ENCODE data around the gene LY9.
A peak's percentile ranks its signal among the peaks of the same experiment; 100 is the strongest.

Gene LY9

GRCh38 chr1:160795951-160796383 is at the start of gene LY9:
TSS of gene LY9 (plus strand) at chr1:160796174. CDS start at chr1:160796188, 14 bp downstream.
- DNase-seq (ENCODE audit: low read depth): no peak

- DNase-seq (ENCODE audit: low read depth): peak; percentile 11
Observed at GRCh38 chr1:160746836-160747500, 49.0 kb upstream of the LY9 start.

GRCh38 chr1:160747717-160748116 is 48.3 kb upstream of the LY9 start:
- peak; percentile 41 for DNase-seq (ENCODE audit: low read depth)

- peak; percentile 67 for DNase-seq (ENCODE audit: low read depth)
Observed at GRCh38 chr1:160748181-160748877, 47.6 kb upstream of the LY9 start.

- DNase-seq (ENCODE audit: low read depth): peak; percentile 43
Observed at GRCh38 chr1:160748878-160749269, 47.1 kb upstream of the LY9 start.

GRCh38 chr1:160750608-160751007 is 45.4 kb upstream of the LY9 start:
- DNase-seq (ENCODE audit: low read depth): no peak

- DNase-seq (ENCODE audit: low read depth): no peak
Observed at GRCh38 chr1:160752406-160752805, 43.6 kb upstream of the LY9 start.

- DNase-seq (ENCODE audit: low read depth): no peak
Observed at GRCh38 chr1:160752924-160753323, 43.0 kb upstream of the LY9 start.

- DNase-seq (ENCODE audit: low read depth): no peak
Observed at GRCh38 chr1:160753594-160753993, 42.4 kb upstream of the LY9 start.

- DNase-seq (ENCODE audit: low read depth): no peak
Observed at GRCh38 chr1:160755461-160755860, 40.5 kb upstream of the LY9 start.

- DNase-seq (ENCODE audit: low read depth): no peak
Observed at GRCh38 chr1:160755911-160756848, 39.8 kb upstream of the LY9 start.

GRCh38 chr1:160756849-160757201 is 39.1 kb upstream of the LY9 start:
- DNase-seq (ENCODE audit: low read depth): no peak

GRCh38 chr1:160758521-160758920 is 37.5 kb upstream of the LY9 start:
- no peak for DNase-seq (ENCODE audit: low read depth)

- DNase-seq (ENCODE audit: low read depth): no peak
Observed at GRCh38 chr1:160759740-160760139, 36.2 kb upstream of the LY9 start.

GRCh38 chr1:160761046-160761445 is 34.9 kb upstream of the LY9 start:
- DNase-seq (ENCODE audit: low read depth): no peak

GRCh38 chr1:160761886-160762285 is 34.1 kb upstream of the LY9 start:
- no peak for DNase-seq (ENCODE audit: low read depth)

GRCh38 chr1:160763993-160764392 is 32.0 kb upstream of the LY9 start:
- no peak for DNase-seq (ENCODE audit: low read depth)

GRCh38 chr1:160767395-160768294 is 28.3 kb upstream of the LY9 start:
- no peak for DNase-seq (ENCODE audit: low read depth)

GRCh38 chr1:160768295-160768657 is 27.7 kb upstream of the LY9 start:
- DNase-seq (ENCODE audit: low read depth): peak; percentile 13

- DNase-seq (ENCODE audit: low read depth): no peak
Observed at GRCh38 chr1:160772331-160772730, 23.6 kb upstream of the LY9 start.

GRCh38 chr1:160773093-160773492 is 22.9 kb upstream of the LY9 start:
- DNase-seq (ENCODE audit: low read depth): no peak

Data from amniotic epithelial cell (primary cell).